Nephron (organoid): ENCODE results near the gene IRAK1BP1.

Experiments used
- H3K27ac Mint-ChIP-seq, 3 experiments: 2 replicates each; pipeline ENCODE4 v1.8.0; 2020; ENCODE audit warnings: mixed read lengths in 3 of 3, mild to moderate bottlenecking in 2 of 3, moderate library complexity in 1 of 3
- H3K27me3 Mint-ChIP-seq: 2 replicates; pipeline ENCODE4 v1.8.0; 2021; ENCODE audit warnings: low read depth, mild to moderate bottlenecking, moderate library complexity, mixed read lengths
- H3K36me3 Mint-ChIP-seq: 2 replicates; pipeline ENCODE4 v1.8.0; 2020; ENCODE audit warnings: low read depth, mixed read lengths
- H3K4me1 Mint-ChIP-seq: 2 replicates; pipeline ENCODE4 v1.8.0; 2020; ENCODE audit warnings: mixed read lengths
- H3K4me3 Mint-ChIP-seq, 3 experiments: 2 replicates each; pipeline ENCODE4 v1.8.0; 2020; ENCODE audit warnings: mild to moderate bottlenecking in 3 of 3, mixed read lengths in 3 of 3, moderate library complexity in 2 of 3
- H3K9me3 Mint-ChIP-seq: 2 replicates; pipeline ENCODE4 v1.8.0; 2020; ENCODE audit warnings: mixed read lengths
- TF ChIP-seq, protein P1 (sequence below), 3 experiments: fragments of 200-600 bp; sonication (generic); IDR thresholded peaks; one replicate each; pipeline ENCODE4 v1.5.0; 2021; ENCODE audit warnings: antibody characterized with exemption in 3 of 3; ENCODE audit not compliant: unreplicated experiment in 3 of 3

IRAK1BP1 gene

DNA sequence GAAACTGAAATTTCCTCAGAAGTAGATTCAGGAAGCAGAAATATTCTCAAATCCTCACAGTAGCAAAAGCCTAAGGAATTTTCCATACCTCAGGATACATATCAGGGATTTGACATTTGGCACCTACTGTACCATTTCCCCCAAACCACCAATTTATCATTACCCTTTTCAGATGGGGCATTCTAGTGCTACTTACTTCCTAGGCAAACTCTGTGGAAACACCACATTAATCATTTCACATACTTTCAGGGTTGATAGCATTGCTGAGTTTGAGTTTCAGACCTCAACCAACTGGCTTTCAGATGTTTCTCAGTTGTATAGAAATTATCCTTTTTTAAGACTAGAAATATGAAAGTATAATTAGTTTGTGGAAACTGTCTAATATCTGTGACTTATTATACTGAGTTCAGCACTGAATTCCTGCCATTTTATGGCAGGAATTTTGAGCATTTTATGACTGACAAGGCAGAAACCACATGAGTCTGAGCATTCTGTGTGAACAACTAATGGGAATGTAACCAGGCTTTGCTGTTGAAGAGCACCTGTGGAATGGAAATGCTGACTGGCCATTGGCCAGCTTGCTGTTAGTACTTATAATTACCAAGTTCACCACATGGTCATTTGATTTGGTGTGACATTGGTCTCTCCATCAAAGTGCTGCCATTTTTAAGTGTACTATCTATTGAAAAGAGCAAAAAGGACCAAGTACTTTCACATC, 35.1 kb upstream of the IRAK1BP1 start:
- peak overlapping the region; percentile 7 to 82 (median 62) for H3K27ac Mint-ChIP-seq

GRCh38 chr6:78835817-78836216, 31.5 kb upstream of the IRAK1BP1 start:
- H3K36me3 Mint-ChIP-seq: no peaks in the 10 kb centered on the region
- TF ChIP-seq, protein P1, sequence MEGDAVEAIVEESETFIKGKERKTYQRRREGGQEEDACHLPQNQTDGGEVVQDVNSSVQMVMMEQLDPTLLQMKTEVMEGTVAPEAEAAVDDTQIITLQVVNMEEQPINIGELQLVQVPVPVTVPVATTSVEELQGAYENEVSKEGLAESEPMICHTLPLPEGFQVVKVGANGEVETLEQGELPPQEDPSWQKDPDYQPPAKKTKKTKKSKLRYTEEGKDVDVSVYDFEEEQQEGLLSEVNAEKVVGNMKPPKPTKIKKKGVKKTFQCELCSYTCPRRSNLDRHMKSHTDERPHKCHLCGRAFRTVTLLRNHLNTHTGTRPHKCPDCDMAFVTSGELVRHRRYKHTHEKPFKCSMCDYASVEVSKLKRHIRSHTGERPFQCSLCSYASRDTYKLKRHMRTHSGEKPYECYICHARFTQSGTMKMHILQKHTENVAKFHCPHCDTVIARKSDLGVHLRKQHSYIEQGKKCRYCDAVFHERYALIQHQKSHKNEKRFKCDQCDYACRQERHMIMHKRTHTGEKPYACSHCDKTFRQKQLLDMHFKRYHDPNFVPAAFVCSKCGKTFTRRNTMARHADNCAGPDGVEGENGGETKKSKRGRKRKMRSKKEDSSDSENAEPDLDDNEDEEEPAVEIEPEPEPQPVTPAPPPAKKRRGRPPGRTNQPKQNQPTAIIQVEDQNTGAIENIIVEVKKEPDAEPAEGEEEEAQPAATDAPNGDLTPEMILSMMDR (IDR thresholded peaks at IDR 0.05; ENCODE audit: unreplicated experiment in 3 of 3): peak; percentile 22 to 48 (median 39)
- H3K27ac Mint-ChIP-seq: no peak overlapping the region
- no peak overlapping the region for H3K4me3 Mint-ChIP-seq
- peaks cover 12% of the 10 kb centered on the region for H3K4me1 Mint-ChIP-seq
- no peaks in the 10 kb centered on the region for H3K9me3 Mint-ChIP-seq
- H3K27me3 Mint-ChIP-seq: no peaks in the 10 kb centered on the region

More for the DNA sequence above, 35.1 kb upstream of the IRAK1BP1 start:
- TF ChIP-seq, protein P1 (IDR thresholded peaks at IDR 0.05; ENCODE audit: unreplicated experiment in 3 of 3): no peak
- Mint-ChIP-seq H3K4me3 (no peak overlapping the region), H3K36me3 (no peaks in the 10 kb centered on the region), H3K27me3 (peaks cover 4% of the 10 kb centered on the region), H3K9me3 (no peaks in the 10 kb centered on the region), H3K4me1 (peaks cover 16% of the 10 kb centered on the region)

DNA sequence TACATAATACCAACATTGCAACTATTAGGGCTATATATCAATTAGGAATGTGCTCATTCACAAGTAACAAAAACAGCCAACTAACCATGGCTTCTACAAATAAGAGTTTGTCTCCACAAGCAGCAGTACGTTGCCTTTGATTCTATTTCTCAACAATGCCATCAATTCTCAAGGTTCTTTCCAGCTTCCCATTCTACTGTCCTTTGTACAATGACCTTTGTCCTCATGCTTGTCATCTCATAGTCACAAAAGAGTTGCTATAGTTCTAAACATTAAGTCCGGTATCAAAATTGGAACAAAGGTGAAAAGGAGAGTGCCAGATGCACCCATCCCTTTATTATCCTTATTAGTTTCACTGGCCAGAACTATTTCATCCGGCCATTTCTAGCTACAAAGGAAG, 30.8 kb upstream of the IRAK1BP1 start:
- Mint-ChIP-seq H3K36me3 (no peaks in the 10 kb centered on the region), H3K4me1 (peaks cover 6% of the 10 kb centered on the region), H3K27me3 (no peaks in the 10 kb centered on the region), H3K27ac (no peak overlapping the region), H3K9me3 (no peaks in the 10 kb centered on the region), H3K4me3 (no peak overlapping the region)
- TF ChIP-seq, protein P1 (IDR thresholded peaks at IDR 0.05; ENCODE audit: unreplicated experiment in 3 of 3): no peak

DNA sequence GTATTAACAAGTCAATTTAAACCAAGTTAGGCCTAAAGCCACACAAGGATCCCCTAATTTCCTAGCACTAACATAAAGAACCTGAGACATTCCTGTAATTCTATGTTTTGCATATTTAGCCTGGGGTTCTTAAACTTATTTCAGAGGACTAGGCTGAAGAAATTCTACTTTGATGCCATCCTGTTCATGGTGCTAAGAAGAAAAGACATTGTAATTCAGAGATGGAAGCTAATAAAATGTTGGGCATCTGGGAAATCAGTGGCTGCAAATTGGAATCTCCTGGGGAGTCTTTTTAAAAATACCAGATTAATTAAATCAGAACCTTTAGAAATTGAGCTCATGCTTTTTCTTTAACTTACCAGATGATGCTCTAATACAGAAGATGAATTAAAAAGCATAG, 26.2 kb upstream of the IRAK1BP1 start:
- H3K36me3 Mint-ChIP-seq: no peaks in the 10 kb centered on the region
- no peak overlapping the region for H3K4me3 Mint-ChIP-seq
- H3K9me3 Mint-ChIP-seq: no peaks in the 10 kb centered on the region
- H3K27me3 Mint-ChIP-seq: no peaks in the 10 kb centered on the region
- TF ChIP-seq, protein P1 (IDR thresholded peaks at IDR 0.05; ENCODE audit: unreplicated experiment in 3 of 3): no peak
- no peak overlapping the region for H3K27ac Mint-ChIP-seq
- no peaks in the 10 kb centered on the region for H3K4me1 Mint-ChIP-seq

- Mint-ChIP-seq H3K9me3 (no peaks in the 10 kb centered on the region), H3K4me1 (no peaks in the 10 kb centered on the region), H3K4me3 (no peak overlapping the region), H3K27me3 (no peaks in the 10 kb centered on the region), H3K27ac (no peak overlapping the region), H3K36me3 (no peaks in the 10 kb centered on the region)
- TF ChIP-seq, protein P1 (IDR thresholded peaks at IDR 0.05; ENCODE audit: unreplicated experiment in 3 of 3): no peak
Observed at GRCh38 chr6:78842953-78843352, 24.4 kb upstream of the IRAK1BP1 start.

- TF ChIP-seq, protein P1 (IDR thresholded peaks at IDR 0.05; ENCODE audit: unreplicated experiment in 3 of 3): no peak
- H3K9me3 Mint-ChIP-seq: no peaks in the 10 kb centered on the region
- H3K4me3 Mint-ChIP-seq: no peak overlapping the region
- H3K27me3 Mint-ChIP-seq: no peaks in the 10 kb centered on the region
- H3K27ac Mint-ChIP-seq: no peak overlapping the region
- H3K36me3 Mint-ChIP-seq: peaks cover 4% of the 10 kb centered on the region
- no peaks in the 10 kb centered on the region for H3K4me1 Mint-ChIP-seq
Observed at GRCh38 chr6:78844899-78845298, 22.5 kb upstream of the IRAK1BP1 start.
